ENCODE results near the gene SSBP3. TPM values are rescaled to one million over a fixed set of nuclear protein-coding genes. Genes with fewer than 3 reads are reported as not detected.

The SSBP3 gene
- total and polyA plus RNA-seq, 9 of the 15 experiments (the other 6 are each of a cell fraction or from before 2014, with no cell fraction given), result 8.7 to 108 (median 33.8) TPM

- TF ChIP-seq REST (IDR thresholded peaks at IDR 0.05; ENCODE audit: borderline replicate concordance), result 0 out of 2 replicates have a peak, but pooled peaks have one; percentile 13
- TF ChIP-seq REST (CRISPR knock-in tag; IDR thresholded peaks at IDR 0.05; ENCODE audit: low read depth), result no peak
- TF ChIP-seq ELF1 (tag; IDR thresholded peaks at IDR 0.05), result no peak
- TF ChIP-seq RBM39 (optimal IDR thresholded peaks at IDR 0.05; ENCODE audit: low read depth, low read length), result no peak
- no peak for TF ChIP-seq MXD1 (CRISPR knock-in tag; IDR thresholded peaks at IDR 0.05; ENCODE audit: borderline replicate concordance, poor library complexity, severe bottlenecking)
- no peak for TF ChIP-seq SMARCA5 (IDR thresholded peaks at IDR 0.05)
- TF ChIP-seq ZNF282 (CRISPR knock-in tag; IDR thresholded peaks at IDR 0.05), result no peak
- TF ChIP-seq TAF9B (IDR thresholded peaks at IDR 0.05; ENCODE audit: partially characterized antibody), result no peak
- peak; percentile 54 for TF ChIP-seq ETS1 (conservative IDR thresholded peaks at IDR 0.05; ENCODE audit: control insufficient read depth, low read depth, low read length)
- peak; percentile 61 for TF ChIP-seq DPF2 (IDR thresholded peaks at IDR 0.05)
- TF ChIP-seq RNF2 (IDR thresholded peaks at IDR 0.05), result peak; percentile 67; the same call in 1 of the 2 replicates
- no peak for TF ChIP-seq ZNF655 (CRISPR knock-in tag; IDR thresholded peaks at IDR 0.05)
- TF ChIP-seq TSHZ1 (CRISPR knock-in tag; IDR thresholded peaks at IDR 0.05), result no peak
- TF ChIP-seq ARID1B (IDR thresholded peaks at IDR 0.05), result peak; percentile 64
- no peak for TF ChIP-seq PML (IDR thresholded peaks at IDR 0.05; ENCODE audit: low read length)
- TF ChIP-seq ADNP (tag; IDR thresholded peaks at IDR 0.05), result no peak
Measured at GRCh38 chr1:54273795-54274163, 132.4 kb downstream of the SSBP3 start (continued).
